Fibroblast of skin of right biceps (primary cell): ENCODE measurements around the gene ALG14.
"Not testable (repeated sequence)": the region's sequence is repeated elsewhere in the genome, so short reads cannot be mapped to it uniquely, and the experiment has no call there.

Experiments used
- DNase-seq: peaks from one replicate; pipeline ENCODE4 v3.0.0-alpha.2; 2013

ALG14 gene, protein sequence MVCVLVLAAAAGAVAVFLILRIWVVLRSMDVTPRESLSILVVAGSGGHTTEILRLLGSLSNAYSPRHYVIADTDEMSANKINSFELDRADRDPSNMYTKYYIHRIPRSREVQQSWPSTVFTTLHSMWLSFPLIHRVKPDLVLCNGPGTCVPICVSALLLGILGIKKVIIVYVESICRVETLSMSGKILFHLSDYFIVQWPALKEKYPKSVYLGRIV

GRCh38 chr1:95072532-95073419 is at the start of gene ALG14:
Gene ALG14, minus strand, starts transcription at chr1:95072951. Its CDS starts 53 bp downstream, at chr1:95072898.
- peak; percentile 97 for DNase-seq

GRCh38 chr1:95122151-95122697 is 49.5 kb upstream of the ALG14 start:
- no peak for DNase-seq

DNA sequence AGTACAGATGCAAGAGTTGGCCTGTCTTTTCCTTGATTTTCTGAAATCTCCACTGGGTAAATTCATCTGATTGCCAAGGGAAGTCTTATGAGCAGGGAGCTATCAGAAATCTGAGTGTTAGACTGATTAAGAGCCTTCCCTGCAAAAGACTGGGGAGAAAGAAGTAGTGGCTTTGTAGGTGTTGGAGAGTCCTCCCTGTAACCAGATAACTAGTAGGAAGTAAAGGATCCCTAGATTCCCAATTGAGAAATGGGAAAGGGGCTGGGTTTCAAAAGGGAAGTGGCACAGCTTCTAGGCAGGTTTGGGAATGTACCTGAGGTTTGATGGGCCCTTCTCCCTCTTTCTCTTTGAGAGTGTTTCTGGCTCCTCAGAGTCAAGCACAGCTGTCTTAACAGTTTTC is 46.5 kb upstream of the ALG14 start:
- DNase-seq: no peak

- no peak for DNase-seq
Measured at GRCh38 chr1:95118710-95119109, 46.0 kb upstream of the ALG14 start.

GRCh38 chr1:95118067-95118499 is 45.3 kb upstream of the ALG14 start:
- DNase-seq: no peak

GRCh38 chr1:95117207-95118066 is 44.7 kb upstream of the ALG14 start, which contains the start of gene TLCD4:
Gene TLCD4, plus strand, starts transcription at chr1:95117355. Its CDS starts 26,547 bp downstream, at chr1:95143902.
- peak; percentile 24 for DNase-seq

DNA sequence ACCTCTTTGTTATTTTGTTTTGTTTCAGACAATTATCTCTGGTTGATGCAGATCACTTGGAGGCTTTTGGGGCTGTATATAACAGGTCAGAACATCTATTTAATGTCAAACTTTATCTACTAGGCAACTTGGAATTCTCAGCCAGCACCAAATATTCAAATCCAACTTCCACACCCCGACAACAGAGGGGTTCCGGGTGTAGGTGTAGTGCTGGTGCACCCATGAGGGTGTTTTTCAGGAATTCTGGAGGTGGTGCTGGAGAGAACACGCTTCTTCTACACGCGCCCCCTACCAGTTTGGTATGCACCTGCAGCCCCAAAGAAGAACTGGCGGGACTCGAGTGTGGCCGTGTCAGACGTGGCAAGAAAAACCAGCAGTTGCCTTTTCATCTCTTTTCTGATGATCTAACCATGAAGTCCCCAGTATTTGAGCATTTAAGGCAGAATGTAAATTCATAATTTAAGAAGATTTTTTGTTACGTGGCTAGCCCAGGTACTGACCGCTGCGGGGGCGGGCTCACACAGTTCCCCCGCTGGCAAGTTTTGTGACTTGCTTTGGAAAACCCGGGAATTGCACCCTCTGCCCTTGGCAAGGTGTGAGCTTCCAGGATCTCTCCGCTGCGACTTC is 43.9 kb upstream of the ALG14 start:
- peak; percentile 36 for DNase-seq

GRCh38 chr1:95115708-95116137 is 43.0 kb upstream of the ALG14 start:
- DNase-seq: no peak

- no peak for DNase-seq
Measured at GRCh38 chr1:95113684-95114083, 40.9 kb upstream of the ALG14 start.

GRCh38 chr1:95111014-95111413 is 38.3 kb upstream of the ALG14 start:
- no peak for DNase-seq

DNA sequence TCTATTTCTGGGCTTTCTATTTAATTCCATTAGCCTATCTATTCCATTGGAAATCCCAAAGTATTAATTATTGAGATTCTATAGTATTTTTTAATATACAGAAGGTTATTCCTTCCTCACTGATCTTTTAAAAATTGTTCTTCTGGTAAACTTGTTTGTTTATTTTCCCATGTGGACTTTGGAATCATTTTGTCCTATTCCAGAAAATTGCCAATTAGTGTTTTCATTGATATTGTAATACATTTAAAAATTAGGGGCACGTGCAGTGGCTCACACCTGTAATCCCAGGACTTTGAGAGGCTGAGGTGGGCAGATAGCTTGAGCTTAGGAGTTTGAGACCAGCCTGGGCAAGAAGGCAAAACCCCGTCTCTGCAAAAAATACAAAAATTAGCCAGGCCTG is 36.0 kb upstream of the ALG14 start:
- DNase-seq: no peak

DNA sequence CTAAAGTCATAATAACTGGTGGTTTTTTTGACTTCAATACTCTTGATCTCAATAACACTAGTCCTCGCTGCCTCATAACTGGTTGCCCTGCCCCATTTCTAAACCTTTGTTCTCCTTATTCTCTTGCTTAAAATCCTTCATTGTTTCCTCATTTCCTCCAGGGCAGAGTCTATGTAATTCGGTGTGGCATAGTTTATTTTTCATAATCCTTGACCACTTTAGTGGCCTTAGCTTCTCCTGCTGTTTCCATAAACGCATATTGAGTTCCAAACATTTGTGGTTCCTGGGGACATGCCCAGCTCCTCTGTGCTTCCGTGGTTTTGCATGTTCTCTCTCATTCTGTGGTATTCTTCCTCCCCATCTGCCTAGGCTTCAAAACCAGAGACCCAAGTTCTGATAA is 25.4 kb upstream of the ALG14 start:
- DNase-seq: no peak

GRCh38 chr1:95097426-95097825 is 24.7 kb upstream of the ALG14 start:
- DNase-seq: no peak

DNA sequence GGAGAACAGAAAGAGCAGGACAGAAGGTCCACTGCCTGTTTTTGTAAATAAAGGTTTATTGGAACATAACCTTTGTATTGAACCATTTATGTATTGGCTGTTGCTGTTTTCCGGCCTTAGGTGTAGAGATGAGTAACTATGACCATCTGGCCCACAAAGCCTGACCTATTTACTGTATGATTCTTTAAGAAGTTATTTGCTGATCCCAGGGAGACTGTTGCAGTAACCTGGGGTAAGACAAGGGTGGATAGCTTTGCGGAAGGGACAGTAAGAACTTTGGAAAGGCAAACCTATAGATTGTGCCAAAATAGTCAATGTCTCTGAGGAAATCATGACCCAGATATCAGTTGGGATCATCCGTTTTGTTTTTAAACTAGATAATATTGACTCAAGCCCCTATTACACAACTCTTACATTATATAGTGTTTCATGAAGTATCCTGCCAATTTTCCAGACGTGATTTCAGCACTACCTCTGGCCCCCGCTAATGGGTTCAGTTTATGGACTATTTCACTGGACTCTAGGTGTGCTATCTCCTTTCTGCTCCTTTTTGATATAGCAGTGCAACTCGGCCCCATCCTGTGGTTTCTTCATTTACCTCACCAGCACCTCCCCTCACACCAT is 23.6 kb upstream of the ALG14 start:
- DNase-seq: no peak

- no peak for DNase-seq
Measured at GRCh38 chr1:95095833-95096217, 23.1 kb upstream of the ALG14 start.

DNA sequence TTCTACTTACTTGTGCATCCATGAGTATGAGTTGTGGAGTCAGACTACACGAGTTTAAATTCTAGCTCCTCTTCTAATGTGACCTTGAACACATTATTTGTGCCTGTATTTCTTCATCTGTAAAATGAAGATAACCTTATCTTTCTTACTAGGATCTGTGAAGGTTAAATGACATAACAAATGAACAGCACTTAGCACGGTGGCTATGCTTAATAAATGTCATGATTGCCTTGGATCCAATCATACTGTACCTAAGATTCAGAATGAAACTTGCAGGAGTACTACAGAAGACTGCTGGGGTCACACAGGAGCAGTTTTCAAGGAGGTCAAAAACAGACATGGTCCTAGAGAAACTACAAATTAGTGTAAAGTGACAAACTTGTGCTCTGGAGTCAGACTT is 22.2 kb upstream of the ALG14 start:
- no peak for DNase-seq

GRCh38 chr1:95093296-95093695 is 20.5 kb upstream of the ALG14 start:
- DNase-seq: no peak

GRCh38 chr1:95092891-95093290 is 20.1 kb upstream of the ALG14 start:
- peak; percentile 24 for DNase-seq

DNA sequence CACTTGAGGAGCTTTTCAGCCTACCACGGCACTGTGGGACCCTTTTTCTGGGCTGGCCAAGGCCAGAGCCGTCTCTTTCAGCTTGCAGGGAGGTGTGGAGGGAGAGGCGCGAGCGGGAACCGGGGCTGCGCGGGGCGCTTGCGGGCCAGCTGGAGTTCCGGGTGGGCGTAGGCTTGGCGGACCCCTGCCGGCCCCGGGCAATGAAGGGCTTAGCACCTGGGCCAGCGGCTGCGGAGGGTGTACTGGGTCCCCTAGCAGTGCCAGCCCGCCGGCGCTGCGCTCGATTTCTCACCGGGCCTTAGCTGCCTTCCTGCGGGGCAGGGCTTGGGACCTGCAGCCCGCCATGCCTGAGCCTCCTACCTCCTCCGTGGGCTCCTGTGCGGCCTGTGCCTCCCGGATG is 18.5 kb upstream of the ALG14 start:
- not testable (repeated sequence) for DNase-seq

DNA sequence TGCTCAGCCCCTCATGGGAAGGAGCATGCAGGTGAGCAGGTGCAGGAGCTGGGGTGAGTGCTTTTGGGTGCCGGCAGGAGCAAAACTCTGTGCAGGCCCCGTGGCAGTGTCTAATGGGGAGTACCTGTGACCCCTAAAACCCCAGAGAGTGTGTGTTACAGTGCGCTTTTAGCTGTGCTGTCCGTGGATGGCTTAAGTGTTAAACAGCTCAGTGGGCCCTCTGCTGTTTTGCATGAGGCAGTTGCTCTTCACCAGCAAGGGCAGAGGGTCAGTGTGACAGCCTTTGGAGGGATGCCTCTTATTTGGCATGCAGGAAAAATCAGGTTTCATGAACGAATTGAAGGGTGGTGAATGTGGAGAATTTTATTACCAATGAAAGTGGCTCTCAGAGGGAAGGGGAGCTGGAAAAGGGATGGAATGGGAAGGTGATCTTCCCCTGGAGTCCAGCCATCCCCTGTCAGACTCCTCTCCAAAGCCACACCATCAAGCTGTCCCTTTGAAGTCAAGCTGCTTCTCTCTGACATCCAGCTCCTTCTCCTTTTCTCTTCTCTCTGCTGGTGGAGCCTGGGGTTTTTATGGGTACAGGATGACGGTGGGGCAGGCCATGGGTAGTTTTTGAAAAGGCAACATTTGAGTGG is 17.0 kb upstream of the ALG14 start:
- no peak for DNase-seq

- DNase-seq: no peak
Measured at GRCh38 chr1:95088303-95088702, 15.6 kb upstream of the ALG14 start.
